ENCODE data around the gene CALD1.
A peak's percentile ranks its signal among the peaks of the same experiment; 100 is the strongest.

Gene CALD1

DNA sequence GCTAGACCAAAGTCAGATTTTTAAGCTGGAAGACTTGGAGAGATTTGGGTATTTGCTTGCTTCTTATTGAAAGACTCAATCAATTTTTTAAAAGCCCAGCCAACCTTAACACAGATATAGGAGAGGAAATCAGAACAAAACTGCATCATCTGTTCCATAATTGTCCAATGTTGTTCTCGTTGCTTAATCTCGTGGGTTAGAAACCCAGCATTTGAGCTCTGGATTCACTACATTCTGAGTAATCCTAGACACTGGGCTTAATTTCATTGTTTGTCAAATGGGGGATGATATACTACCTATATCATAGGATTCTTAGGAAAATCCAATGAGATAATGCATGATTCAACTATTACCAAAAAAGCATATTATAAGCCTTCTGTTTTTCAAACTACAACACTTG is 48.9 kb downstream of the CALD1 start:
- no peak for DNase-seq (ENCODE audit: low spot score)

DNA sequence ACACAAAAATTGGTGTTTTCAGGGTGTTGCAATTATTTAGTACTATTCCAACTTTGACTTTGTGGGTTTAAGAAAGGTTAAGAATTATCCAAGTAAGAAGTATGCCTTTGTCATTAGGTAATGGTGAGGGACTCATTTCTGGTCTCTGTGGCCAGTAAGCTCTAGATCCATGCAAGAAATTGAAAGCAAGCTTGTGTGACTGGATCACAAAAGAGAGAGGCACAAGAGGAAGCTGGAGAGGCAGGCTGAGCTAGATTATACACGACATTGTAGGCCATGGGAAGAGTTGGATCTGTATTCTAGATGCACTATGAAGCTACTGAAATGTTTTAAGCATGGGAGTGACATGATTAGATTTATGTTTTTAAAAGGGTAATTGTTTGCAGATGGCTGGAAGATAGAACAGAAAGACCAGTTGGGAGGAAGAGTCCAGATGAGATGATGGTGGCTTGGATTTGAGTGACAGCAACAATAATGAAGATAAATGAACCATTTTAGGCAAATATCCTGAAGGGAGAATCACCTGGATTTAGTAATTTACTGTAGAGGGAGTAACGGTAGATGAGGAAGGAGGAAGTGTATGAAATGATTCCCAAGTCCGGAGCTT is 50.0 kb downstream of the CALD1 start:
- DNase-seq (ENCODE audit: low spot score): no peak

DNA sequence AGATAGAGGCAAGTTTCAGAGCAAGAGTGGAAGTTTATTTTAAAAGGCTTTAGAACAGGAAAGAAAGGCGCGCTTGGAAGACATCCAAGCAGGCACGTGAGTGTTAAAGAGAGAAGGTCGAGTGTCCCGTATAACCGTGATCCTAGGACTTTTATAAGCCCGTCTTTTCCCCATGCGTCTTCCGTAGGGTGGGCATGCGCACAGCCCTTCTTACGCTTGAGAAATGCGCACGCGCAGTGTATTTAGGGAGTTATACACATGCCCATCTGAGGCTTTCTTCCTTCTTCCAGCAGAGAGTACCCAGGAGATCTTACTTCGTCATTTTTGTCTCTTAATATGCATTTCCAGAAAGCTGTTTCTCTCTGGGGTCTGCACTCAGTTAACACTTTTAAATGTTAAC is 52.4 kb downstream of the CALD1 start:
- DNase-seq (ENCODE audit: low spot score): peak; percentile 24

DNA sequence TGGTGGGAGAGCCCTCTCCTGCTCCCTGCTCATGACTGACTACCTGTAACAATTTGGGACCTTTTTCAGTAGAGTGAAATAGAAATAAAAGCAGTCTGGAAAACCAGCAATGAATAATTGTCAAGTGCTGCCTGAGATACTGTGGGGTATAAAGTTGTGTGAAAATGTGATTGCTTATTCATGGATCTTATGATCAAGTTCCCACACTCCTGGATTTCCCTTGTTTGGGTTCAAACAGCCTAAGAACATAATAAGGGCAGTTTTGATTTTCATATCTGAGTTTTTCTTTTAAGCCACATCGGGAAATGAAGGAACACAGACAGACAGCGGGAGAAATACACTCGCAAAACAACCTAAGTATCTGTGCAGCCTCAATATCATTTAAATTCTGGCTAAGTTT is 52.9 kb downstream of the CALD1 start:
- DNase-seq (ENCODE audit: low spot score): no peak

DNA sequence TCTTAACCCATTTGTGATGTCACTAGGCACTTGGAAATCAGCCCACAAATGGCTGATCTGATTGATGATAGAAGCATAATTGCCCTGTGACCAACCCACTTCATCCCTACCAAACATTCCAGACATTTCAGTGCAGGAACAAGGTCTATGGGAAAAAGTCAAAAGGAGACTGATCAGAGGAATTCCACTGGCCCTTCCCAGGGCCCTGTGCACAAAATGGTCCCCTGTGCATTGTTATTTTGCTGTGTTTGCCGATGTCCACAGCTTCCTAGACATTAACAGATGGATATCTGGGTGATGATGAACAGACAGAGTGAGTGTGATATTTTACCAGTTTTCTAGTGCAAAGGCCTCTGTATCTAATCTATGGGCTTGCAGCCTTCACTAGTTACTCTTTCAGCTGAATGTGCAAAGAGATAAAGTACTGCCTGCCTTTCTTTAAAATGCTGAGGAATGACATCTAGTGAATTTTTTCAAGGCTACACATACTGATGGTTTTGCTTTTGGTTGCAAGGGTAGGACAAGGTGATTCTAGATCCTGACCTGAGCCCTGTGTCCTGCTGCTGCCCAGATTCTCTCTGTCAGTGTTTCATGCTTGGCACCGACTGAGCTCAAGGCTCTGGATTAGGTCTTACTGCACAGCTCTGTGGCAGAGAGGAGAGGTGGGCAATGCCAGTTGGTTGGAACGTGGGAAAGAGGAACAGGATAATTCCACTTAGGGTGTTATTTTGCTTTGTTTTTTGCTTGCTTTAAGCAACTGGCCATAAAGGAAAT is 55.4 kb downstream of the CALD1 start:
- no peak for DNase-seq (ENCODE audit: low spot score)

DNA sequence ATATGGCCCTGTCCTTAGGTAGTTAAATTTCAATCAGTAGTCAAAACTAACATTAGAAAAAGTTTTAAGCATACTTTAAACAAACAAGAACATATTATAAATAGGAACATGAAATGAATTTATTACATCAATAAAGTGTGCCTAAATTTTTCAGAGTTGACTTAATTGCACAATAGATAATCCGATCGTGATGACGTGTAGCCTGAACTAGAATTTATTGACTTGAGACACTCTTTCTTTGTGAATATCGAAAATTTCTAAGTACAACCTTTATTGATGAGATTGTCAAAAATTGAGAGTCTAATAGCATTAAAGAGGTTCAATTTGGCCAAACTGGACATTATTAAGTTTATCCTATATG is 56.0 kb downstream of the CALD1 start:
- DNase-seq (ENCODE audit: low spot score): no peak

DNA sequence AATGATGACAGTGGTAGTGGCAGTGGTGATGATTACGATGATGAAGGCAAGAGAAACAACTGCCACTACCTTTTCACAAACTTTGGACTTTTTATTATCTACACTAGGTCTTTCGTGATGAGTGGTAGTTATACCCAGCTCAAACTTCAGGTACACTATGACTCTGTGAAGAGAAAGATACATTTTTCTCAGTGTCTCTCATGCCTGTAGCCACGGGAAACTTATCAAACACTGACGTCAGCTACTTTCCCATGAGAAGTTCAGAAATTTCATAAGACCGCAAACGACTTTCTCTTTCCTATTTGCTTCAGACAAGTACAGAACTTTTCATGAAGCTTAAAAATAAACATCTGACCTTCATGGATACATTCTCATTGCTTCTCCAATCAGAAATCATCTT is 57.0 kb downstream of the CALD1 start:
- no peak for DNase-seq (ENCODE audit: low spot score)

DNA sequence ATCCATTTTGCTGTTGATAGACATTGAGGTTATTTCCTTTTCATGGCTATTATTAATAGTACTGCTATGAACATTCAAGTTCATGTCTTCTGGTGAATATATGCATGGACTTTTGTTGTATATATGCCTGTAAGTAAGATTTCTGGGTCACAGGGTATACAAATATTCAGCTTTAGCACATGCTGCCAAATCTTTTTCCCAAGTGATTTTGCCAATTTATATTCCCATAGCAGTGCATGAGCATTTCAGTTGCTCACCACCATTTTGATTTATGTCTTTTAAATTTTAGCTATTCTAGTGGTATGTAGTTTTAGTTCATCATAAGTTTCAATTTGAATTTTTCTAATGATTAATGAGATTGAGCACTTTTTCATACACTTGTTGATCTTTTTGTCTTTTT is 59.9 kb downstream of the CALD1 start:
- no peak for DNase-seq (ENCODE audit: low spot score)

DNA sequence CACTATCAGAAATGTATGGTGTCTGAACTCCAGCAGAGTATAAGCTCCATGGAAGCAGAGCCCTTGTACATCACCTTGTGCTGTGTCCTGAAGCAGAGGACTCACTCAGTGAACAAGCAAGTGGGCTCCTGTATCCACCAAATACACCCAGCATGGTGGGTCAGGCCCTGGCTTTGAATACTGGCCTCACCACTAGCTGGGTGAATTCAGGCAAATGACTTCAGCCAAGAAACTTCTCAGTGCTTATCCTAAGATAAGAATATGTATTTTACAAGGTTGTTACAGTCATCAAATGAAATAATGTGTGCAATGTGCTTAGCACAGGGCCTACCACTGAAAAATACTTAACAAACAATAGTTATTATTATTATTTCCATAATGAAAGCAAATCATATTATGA is 62.6 kb downstream of the CALD1 start:
- no peak for DNase-seq (ENCODE audit: low spot score)

DNA sequence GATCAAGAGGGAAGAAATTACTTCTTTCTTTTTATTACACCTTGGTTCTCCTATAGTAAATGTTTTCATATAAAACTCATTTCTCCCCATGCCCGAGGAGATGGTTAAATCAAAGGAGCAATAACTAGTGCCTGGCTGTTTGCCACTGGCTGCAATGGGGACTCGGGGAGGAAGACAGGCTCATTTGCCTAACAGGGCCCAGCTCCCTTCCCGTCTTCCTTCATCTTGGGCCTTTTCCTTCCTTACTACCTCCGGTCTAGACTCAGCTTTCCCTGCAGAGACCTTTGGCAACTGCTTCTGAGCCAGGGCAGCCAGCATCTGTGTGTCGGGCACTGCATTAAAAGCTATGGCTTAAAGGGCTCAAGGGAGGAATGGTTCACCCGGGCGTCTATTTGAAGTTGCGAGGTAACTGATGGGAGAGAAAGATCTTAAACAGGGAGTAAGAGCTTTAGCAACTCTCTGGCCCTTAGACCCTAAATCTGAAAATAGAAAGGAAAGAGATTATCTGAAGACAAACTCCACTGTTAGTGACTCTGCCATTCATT is 63.5 kb downstream of the CALD1 start:
- no peak for DNase-seq (ENCODE audit: low spot score)

DNA sequence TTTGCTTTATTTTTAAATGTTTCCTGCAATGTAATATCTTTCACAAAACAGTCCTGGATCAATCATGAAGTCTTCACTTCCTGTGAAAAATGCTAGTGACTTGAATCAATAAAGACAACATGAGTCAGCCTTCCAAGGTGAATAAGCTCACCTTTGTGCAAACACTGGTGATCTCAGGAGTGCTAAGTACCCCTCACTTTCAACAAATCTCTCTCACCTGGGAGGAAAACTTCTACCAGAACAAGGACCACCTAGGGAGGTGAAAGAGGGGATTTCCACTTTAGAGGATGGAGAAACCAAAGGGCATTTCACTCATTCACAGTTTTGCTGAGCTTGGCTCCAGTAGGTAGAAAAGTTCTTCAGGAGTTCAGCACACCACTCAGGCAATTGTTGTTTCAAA is 64.8 kb downstream of the CALD1 start:
- no peak for DNase-seq (ENCODE audit: low spot score)

DNA sequence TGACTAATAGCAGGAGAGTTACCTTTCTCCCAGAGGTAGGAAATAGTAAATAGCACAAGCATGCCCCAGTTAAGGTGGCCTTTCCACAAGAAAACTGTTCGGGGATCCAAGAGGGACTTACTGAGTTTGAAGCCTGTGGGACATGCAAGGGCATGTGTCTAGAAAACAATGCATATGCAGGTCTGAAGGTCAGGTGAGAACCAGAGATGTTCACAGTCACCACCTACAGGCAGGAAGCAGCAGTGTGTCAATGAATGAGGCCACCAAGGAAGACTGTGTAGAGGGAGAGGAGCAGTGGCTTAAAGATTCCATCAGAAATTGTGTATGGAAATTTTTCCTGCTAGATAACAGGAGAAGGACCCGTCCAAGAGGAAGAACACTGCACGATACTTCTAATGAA is 66.0 kb downstream of the CALD1 start:
- no peak for DNase-seq (ENCODE audit: low spot score)

DNA sequence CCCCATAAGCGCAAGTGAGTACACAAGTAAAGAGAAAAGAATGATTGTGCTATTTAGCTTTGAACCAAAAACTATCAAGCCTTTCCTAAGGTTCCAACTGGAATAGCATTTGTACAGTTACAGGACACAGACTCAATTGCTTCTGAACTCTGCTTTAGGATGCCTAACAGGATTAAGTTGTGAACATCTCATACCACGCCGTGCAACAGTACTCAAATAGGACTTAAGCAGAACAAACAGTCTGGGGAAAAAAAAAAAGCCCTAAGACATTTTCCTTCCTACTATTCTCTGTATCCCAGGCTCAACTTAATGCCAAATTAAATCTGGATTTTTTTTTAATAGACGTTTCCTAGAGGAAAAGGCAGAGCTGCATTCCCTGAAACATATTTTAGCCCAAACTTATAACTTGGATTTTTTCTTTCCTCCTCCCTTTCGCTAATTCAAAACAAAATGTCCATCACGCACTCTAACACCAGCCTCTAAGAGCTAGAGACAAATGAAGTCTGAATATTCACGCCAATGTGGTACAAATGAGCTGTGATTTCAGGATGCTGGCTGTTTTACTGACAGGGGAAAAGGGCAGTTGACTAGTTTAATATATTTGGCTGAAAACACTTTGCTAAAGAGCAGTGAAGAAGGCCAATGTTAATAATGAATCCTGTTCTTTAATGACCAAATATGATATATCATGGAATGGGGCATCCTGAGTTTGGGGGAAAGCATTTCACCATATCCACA is 68.6 kb downstream of the CALD1 start:
- no peak for DNase-seq (ENCODE audit: low spot score)

DNA sequence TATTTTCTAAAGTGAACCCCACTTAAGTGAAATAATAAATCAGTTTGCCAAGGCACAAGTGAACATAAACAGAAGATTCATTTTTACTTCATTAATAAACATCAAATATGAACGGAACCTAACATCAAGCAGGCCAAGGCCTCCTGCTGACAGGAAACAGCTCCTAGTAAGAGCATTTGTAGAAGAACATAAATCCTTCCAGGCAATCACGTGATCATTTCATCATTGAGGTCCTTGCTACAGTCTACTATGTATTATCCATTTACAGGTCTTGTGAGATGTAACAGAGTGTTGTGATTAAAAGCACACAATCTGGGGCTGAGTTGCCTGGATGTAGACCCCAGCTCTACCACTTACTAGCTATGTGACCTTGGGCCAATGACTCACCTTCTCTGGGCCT is 70.6 kb downstream of the CALD1 start:
- no peak for DNase-seq (ENCODE audit: low spot score)

DNA sequence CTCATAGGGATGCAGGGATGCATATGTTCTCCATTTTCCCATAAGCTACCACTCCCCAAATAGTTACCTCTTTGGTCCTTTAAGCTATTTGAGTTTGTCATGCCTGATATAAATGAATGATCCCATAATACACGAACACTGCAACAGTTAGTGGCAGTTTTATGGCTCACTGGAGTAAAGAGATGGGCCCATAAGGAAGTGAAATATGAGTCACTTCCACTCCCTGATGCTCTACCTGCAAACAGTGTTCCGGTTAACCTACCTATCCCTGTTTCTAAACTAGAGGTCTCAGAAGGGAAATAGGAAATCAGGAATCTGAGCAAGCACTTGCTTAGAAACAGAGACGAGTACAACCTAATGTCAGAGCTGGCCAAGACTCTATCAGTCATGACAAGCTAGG is 71.7 kb downstream of the CALD1 start:
- no peak for DNase-seq (ENCODE audit: low spot score)

DNA sequence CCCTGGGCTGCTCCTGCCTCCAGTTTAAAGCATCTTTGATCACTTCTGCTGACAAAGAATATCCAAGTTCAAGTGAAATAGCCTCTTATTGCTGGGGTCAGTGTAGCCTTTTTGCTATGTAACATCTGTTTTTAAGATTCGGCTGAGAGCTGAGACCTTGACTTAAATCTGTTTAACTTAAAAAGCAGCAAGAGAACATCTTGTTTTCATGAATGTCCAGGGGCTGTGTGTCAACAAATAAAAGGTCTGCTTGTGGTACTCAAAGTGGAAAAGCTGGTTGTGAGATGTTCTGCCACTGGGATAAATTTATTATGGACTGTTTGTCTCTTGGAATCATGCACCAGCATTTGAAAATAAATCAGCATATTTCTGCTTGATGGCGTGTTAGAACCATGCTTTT is 73.2 kb downstream of the CALD1 start:
- no peak for DNase-seq (ENCODE audit: low spot score)

DNA sequence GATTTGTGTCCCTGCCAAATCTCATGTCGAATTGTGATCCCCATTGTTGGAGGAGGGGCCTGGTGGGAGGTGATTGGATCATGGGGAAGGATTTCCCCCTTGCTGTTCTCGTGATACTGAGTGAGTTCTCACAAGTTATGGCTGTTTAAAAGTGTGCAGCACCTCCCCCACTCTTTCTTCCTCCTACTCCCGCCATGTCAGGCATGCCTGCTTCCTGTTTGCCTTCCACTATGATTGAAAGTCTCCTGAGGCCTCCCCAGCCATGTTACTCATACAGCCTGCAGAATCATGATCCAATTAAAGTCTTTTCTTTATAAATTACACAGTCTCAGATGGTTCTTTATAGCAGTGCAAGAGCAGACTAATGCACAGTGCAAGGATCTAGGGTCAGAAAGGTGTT is 75.4 kb downstream of the CALD1 start:
- no peak for DNase-seq (ENCODE audit: low spot score)

DNA sequence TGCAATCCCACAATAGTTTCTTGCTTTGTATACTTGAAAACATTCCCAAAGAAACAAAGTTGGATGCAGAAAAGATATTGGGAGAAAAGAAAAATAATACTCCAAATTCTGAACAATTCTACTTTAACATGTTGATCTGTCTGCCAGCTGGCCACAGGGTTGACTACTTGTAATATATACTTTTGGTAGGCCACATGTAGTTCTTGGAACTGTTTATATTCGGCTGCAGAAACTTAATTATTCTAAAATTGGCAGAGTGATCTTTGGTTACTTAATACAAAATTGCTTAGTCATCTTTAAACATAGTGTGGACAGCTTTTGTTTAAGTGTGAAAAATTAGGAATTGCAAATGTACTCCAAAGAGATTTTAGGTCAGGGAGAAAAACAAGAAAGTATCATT is 76.0 kb downstream of the CALD1 start:
- no peak for DNase-seq (ENCODE audit: low spot score)

DNA sequence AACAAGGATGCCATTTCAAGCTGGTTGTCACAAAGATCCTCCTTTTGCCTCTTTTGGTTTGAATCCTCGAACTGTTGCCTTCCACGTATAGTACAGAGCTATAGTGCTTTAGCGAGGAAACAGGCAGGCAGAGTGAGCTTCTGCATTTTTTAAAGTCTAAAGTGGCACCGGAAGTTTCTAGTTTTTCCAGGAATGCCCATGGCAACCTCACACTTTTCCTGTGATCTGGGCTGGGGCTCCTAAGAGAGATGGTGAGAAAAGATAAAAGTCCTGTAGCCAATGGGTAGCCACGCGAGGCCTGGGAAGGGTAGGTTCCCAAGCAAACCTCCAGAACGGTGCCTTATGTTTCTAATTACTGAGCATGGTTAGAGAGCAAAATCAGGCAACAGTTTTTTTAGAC is 76.7 kb downstream of the CALD1 start:
- DNase-seq (ENCODE audit: low spot score): no peak

DNA sequence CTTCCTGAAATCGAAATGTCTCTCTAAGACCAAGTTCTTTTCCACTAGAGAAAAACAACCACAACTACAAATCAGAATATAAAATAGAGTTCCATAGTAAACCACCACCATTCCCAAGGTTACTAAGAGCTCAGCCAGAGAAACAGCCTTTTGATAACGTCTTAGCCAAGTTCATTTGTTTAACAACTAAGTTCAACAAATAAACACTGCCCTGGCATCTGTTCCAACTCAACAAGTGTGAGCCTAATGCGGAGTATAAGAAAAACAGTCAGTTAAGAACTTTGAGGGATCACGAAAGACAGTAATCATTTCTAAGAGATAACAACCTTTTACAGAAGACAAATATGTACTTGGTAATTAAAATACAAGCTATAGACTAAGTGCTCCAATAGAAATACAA is 77.3 kb downstream of the CALD1 start:
- no peak for DNase-seq (ENCODE audit: low spot score)

DNA sequence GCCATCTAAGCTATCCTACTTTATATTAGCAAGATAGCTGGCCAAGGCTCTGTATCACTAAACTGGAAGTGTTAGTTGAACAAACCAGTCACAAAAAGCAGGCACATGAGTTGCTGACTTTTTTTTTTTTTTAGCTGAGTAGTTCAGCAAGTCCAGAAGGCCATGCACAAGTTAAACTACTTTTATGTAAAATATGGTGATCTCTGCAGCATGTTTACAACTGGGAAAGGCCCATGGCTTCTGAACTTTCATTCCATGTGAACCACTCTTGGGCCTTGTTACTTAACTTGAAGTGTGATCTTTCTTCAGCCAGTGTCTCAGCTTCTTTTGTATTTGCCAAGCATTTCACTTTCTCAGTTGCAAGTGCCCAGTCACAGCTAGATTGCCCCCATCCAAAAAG is 78.5 kb downstream of the CALD1 start:
- no peak for DNase-seq (ENCODE audit: low spot score)

DNA sequence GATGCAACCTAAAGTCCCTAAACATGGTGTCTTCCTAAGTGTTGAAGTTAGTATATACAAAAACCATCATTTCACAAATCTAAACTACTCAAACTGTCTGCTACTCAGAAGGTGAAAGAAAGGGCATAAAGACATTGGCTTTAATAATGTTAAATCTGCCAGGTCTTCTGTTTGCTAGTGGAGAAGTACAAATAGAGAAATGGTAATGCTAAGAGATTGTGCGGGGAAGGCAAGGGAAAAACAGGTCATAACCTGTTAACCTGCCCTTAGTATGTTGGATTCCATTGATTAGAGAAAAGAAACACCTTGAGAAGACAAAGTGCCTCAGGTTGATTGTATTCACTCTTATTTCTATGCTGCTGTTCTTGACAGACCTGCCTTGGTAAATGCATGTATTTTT is 80.3 kb downstream of the CALD1 start:
- DNase-seq (ENCODE audit: low spot score): no peak
